SH-SY5Y (cell line): ENCODE data around the gene ZFP1.

Experiments
- GATA2 ChIP-seq: IDR thresholded peaks from 2 replicates; pipeline ENCODE4 v1.6.1; 2011; ENCODE audit warnings: mild to moderate bottlenecking, low read depth, low read length
- GATA3 ChIP-seq: IDR thresholded peaks from 2 replicates; pipeline ENCODE4 v1.6.1; 2011; ENCODE audit warnings: low read depth, mild to moderate bottlenecking, low read length, moderate library complexity

ZFP1 gene

GRCh38 chr16:75172578-75172977 is 24.3 kb downstream of the ZFP1 start:
- TF ChIP-seq GATA2, result no peak
- no peak for TF ChIP-seq GATA3

DNA sequence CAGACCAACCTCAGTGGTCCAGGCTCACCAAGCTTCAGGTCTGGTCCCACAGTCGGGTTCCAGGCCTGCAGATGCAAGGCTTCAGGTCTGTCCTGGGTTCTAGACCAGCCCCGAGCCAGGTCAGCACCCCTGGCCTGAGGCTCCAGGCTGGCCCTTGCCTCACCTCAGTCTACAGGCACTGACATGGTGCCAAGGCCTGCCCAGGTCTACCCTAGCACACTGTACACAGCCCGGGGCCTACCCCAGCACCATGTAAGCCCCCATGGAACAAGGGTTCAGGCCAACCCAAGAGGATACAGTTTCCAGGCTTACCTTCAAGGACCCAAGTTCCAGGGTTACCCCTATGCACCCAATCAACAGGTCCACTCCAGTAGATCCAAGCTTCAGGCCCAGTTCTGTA is 26.8 kb downstream of the ZFP1 start:
- TF ChIP-seq GATA3 (no peak), GATA2 (no peak)

DNA sequence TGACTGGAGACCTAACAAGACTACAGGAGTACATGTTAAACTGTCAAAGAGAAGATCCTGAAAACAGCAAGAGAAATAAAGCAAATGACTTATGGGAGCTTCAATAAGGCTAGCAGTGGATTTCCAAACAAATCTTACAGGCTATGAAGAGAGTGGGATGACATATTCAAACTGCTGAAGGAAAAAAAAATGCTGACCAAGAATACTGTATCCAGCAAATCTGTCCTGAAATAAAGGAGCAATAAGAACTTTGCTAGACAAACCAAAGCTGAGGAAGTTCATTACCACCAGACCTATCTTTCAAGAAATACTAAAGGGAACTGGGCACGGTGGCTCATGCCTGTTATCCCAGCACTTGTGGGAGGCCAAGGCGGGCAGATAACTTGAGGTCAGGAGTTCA is 28.6 kb downstream of the ZFP1 start:
- TF ChIP-seq GATA2 (no peak), GATA3 (no peak)

DNA sequence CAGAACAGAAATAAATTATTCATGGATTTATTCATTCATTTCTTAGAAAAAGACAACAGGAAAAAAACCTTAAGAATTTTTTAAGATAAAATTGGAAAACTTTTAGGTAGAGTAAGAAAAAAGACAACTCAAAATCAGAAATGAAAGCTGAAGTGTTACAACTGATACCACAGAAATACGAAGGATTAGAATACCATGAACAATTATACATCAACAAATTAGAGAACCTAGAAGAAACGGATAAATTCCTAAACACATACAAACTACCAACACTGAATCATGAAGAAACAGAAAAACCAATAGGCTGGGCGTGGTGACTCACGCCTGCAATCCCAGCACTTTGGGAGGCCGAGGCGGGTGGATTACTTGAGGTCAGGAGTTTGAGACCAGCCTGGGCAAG is 30.9 kb downstream of the ZFP1 start:
- no peak for TF ChIP-seq GATA2
- TF ChIP-seq GATA3, result no peak

- TF ChIP-seq GATA3, result no peak
- TF ChIP-seq GATA2, result no peak
These were observed 33.3 kb downstream of the ZFP1 start for GRCh38 chr16:75181630-75182029.

GRCh38 chr16:75188832-75189477 is 40.6 kb downstream of the ZFP1 start:
- no peak for TF ChIP-seq GATA2
- no peak for TF ChIP-seq GATA3

GRCh38 chr16:75189638-75190245 is 41.4 kb downstream of the ZFP1 start:
- TF ChIP-seq GATA2 (no peak), GATA3 (no peak)

GRCh38 chr16:75192606-75193264 is 44.4 kb downstream of the ZFP1 start:
- TF ChIP-seq GATA2 (no peak), GATA3 (no peak)

- no peak for TF ChIP-seq GATA3
- TF ChIP-seq GATA2, result no peak
These were observed 44.9 kb downstream of the ZFP1 start for GRCh38 chr16:75193265-75193650.

- TF ChIP-seq GATA2 (no peak), GATA3 (no peak)
These were observed 45.6 kb downstream of the ZFP1 start for GRCh38 chr16:75193730-75194444.

DNA sequence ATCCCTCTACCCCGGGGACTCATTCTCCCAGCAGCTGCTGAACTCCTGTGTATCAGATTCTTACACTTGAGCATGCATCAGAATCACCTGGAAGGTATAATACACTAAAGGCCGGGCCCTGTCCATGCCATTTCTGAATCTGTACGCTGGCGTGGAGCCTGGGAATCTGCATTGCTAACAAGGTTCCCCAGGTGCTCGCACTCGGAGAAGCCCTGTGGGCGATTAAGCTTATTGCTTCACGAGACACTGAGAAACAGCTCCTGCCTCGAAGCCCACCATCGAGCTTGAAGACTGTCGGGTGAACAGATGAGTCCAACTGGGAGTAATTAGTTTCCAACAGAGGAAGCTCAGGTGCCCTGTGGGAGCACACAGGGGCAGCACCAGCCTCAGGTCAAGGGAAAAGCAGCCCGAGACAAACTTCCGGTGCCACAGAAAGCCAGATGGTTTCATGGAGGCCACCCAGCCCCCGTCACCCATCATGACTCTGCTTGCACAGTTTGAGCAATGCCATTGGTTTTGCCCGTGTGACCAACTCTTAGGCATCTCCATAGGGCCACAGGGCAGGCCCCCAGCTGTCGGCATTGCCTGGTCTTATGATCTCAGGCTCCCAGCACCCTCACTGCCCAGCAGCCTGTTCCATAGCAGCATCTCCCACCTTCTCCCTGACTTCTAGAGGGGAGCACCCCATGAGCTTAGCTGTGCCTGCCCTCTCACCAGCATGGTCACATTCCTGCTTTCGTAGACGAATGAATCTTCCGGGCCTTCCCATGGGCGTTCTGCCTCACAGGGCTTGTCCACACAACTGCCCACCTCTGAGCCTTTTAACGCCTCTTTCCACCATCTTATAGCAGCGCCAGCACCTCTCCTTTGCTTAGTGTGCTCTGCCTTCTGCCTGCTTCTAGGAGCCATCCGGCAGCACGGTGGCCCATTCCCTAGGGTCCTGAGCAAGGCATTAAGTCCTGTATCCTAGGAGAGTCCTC is 47.8 kb downstream of the ZFP1 start:
- no peak for TF ChIP-seq GATA2
- no peak for TF ChIP-seq GATA3

- no peak for TF ChIP-seq GATA3
- no peak for TF ChIP-seq GATA2
These were observed 48.5 kb downstream of the ZFP1 start for GRCh38 chr16:75196836-75197235.

GRCh38 chr16:75197522-75198134 is 49.3 kb downstream of the ZFP1 start:
- TF ChIP-seq GATA3, result no peak
- no peak for TF ChIP-seq GATA2
